ENCODE results near the gene ACCS. TPM values are rescaled to one million over a fixed set of nuclear protein-coding genes. Genes with fewer than 3 reads are reported as not detected.

The ACCS gene
- total and polyA plus RNA-seq, 2 donors from 2014 or later: 11.4 to 39.0 TPM

GRCh38 chr11:44116234-44116830 lies 50.3 kb downstream of the ACCS start:
- no peak overlapping the region for H3K4me3 ChIP-seq (ENCODE audit: low read length in 3 of 3)
- no peak for TF ChIP-seq CTCF (IDR thresholded peaks at IDR 0.05; ENCODE audit: borderline replicate concordance, extremely low read depth, insufficient read depth)
- no peak overlapping the region for H3K9ac ChIP-seq (ENCODE audit: low read length in 3 of 3)
- DNase-seq (no peak), FAIRE-seq (no peak)
- no peaks in the 10 kb centered on the region for H3K4me1 ChIP-seq (ENCODE audit: control insufficient read depth in 2 of 3, insufficient read depth in 2 of 3, low read depth in 1 of 3, low read length in 3 of 3)
- intact Hi-C loops (cut with DNase I): loop anchor here (10.0 kb wide), 1 partner anchor 418 kb away; no protein-coding TSS in a partner anchor
- no peaks in the 10 kb centered on the region for H3K27me3 ChIP-seq (ENCODE audit: control insufficient read depth, insufficient read depth, low read length)
- H3K36me3 ChIP-seq (ENCODE audit: control insufficient read depth in 2 of 3, insufficient read depth in 3 of 3, low read length in 3 of 3): peaks cover 3 to 29% (median 17%) of the 10 kb centered on the region in 3 donors
- H3K27ac ChIP-seq (ENCODE audit: low read depth in 2 of 2, low read length in 2 of 2): no peak overlapping the region
- no peaks in the 10 kb centered on the region for H3K9me3 ChIP-seq (ENCODE audit: control insufficient read depth in 2 of 3, insufficient read depth in 1 of 3, low read length in 3 of 3)

- intact Hi-C loops (cut with DNase I): no loop called here
- no peak for TF ChIP-seq CTCF (IDR thresholded peaks at IDR 0.05; ENCODE audit: borderline replicate concordance, extremely low read depth, insufficient read depth)
- Histone ChIP-seq H3K27me3 (ENCODE audit: control insufficient read depth, insufficient read depth, low read length) (no peaks in the 10 kb centered on the region), H3K4me3 (ENCODE audit: low read length in 3 of 3) (no peak overlapping the region), H3K9ac (ENCODE audit: low read length in 3 of 3) (no peak overlapping the region), H3K36me3 (ENCODE audit: control insufficient read depth in 2 of 3, insufficient read depth in 3 of 3, low read length in 3 of 3) (peaks cover 0 to 16% (median 8%) of the 10 kb centered on the region in 3 donors), H3K4me1 (ENCODE audit: control insufficient read depth in 2 of 3, insufficient read depth in 2 of 3, low read depth in 1 of 3, low read length in 3 of 3) (no peaks in the 10 kb centered on the region), H3K9me3 (ENCODE audit: control insufficient read depth in 2 of 3, insufficient read depth in 1 of 3, low read length in 3 of 3) (no peaks in the 10 kb centered on the region), H3K27ac (ENCODE audit: low read depth in 2 of 2, low read length in 2 of 2) (no peak overlapping the region)
- DNase-seq (no peak), FAIRE-seq (no peak)
Measured at GRCh38 chr11:44120169-44120568, 54.1 kb downstream of the ACCS start.

GRCh38 chr11:44125598-44125997 lies 59.5 kb downstream of the ACCS start:
- H3K36me3 ChIP-seq (ENCODE audit: control insufficient read depth in 2 of 3, insufficient read depth in 3 of 3, low read length in 3 of 3): peaks cover 0 to 25% (median 24%) of the 10 kb centered on the region in 3 donors
- H3K4me3 ChIP-seq (ENCODE audit: low read length in 3 of 3): no peak overlapping the region
- no peak for DNase-seq
- no peaks in the 10 kb centered on the region for H3K27me3 ChIP-seq (ENCODE audit: control insufficient read depth, insufficient read depth, low read length)
- H3K4me1 ChIP-seq (ENCODE audit: control insufficient read depth in 2 of 3, insufficient read depth in 2 of 3, low read depth in 1 of 3, low read length in 3 of 3): no peaks in the 10 kb centered on the region
- no peak for TF ChIP-seq CTCF (IDR thresholded peaks at IDR 0.05; ENCODE audit: borderline replicate concordance, extremely low read depth, insufficient read depth)
- no peak overlapping the region for H3K27ac ChIP-seq (ENCODE audit: low read depth in 2 of 2, low read length in 2 of 2)
- no peaks in the 10 kb centered on the region for H3K9me3 ChIP-seq (ENCODE audit: control insufficient read depth in 2 of 3, insufficient read depth in 1 of 3, low read length in 3 of 3)
- intact Hi-C loops (cut with DNase I): no loop called here
- no peak overlapping the region for H3K9ac ChIP-seq (ENCODE audit: low read length in 3 of 3)
- no peak for FAIRE-seq

GRCh38 chr11:44126304-44126703 lies 60.2 kb downstream of the ACCS start:
- no peaks in the 10 kb centered on the region for H3K4me1 ChIP-seq (ENCODE audit: control insufficient read depth in 2 of 3, insufficient read depth in 2 of 3, low read depth in 1 of 3, low read length in 3 of 3)
- H3K27ac ChIP-seq (ENCODE audit: low read depth in 2 of 2, low read length in 2 of 2): no peak overlapping the region
- TF ChIP-seq CTCF (IDR thresholded peaks at IDR 0.05; ENCODE audit: borderline replicate concordance, extremely low read depth, insufficient read depth): no peak
- peaks cover 0 to 29% (median 27%) of the 10 kb centered on the region in 3 donors for H3K36me3 ChIP-seq (ENCODE audit: control insufficient read depth in 2 of 3, insufficient read depth in 3 of 3, low read length in 3 of 3)
- intact Hi-C loops (cut with DNase I): no loop called here
- no peaks in the 10 kb centered on the region for H3K27me3 ChIP-seq (ENCODE audit: control insufficient read depth, insufficient read depth, low read length)
- H3K9ac ChIP-seq (ENCODE audit: low read length in 3 of 3): no peak overlapping the region
- no peaks in the 10 kb centered on the region for H3K9me3 ChIP-seq (ENCODE audit: control insufficient read depth in 2 of 3, insufficient read depth in 1 of 3, low read length in 3 of 3)
- DNase-seq: no peak
- H3K4me3 ChIP-seq (ENCODE audit: low read length in 3 of 3): no peak overlapping the region
- no peak for FAIRE-seq

Data from kidney (tissue), 14 donors.